Ovary (tissue), 9 donors: ENCODE results near the gene GUCY2F. TPM values are rescaled to one million over a fixed set of nuclear protein-coding genes. Genes with fewer than 3 reads are reported as not detected.

Experiments used
- DNase-seq, 5 donors: peaks; one replicate each; pipeline ENCODE4 v3.0.0-alpha.2; 2019 to 2020
- H3K27ac ChIP-seq, 2 donors: fragments of 200-600 bp; one replicate each; pipeline versions ENCODE4 v1.5.1 to v1.8.0; 2019 to 2022
- H3K27me3 ChIP-seq: fragments of 200-600 bp; one replicate; pipeline ENCODE4 v1.8.0; 2022
- H3K36me3 ChIP-seq: fragments of 200-600 bp; sonication (generic); one replicate; pipeline ENCODE4 v1.5.1; 2019
- H3K4me1 ChIP-seq: one replicate; pipeline ENCODE4 v1.8.1; 2013; ENCODE audit warnings: mild to moderate bottlenecking, moderate library complexity; ENCODE audit not compliant: insufficient read depth
- H3K4me3 ChIP-seq: fragments of 200-600 bp; sonication (generic); one replicate; pipeline ENCODE4 v1.5.1; 2017
- H3K9me3 ChIP-seq, 2 donors: fragments of 200-600 bp in 1 of 2; sonication (generic) in 1 of 2; one replicate each; pipeline versions ENCODE4 v1.5.1 to v1.8.1; 2013 to 2019; ENCODE audit warnings: mild to moderate bottlenecking in 1 of 2, moderate library complexity in 1 of 2
- EP300 ChIP-seq: sonication (generic); formaldehyde crosslinking; IDR thresholded peaks from one replicate; pipeline ENCODE4 v1.6.1; 2017; ENCODE audit warnings: antibody characterized with exemption
- POLR2A ChIP-seq: fragments of 450-650 bp; IDR thresholded peaks from one replicate; pipeline ENCODE4 v1.6.1; 2017; ENCODE audit warnings: antibody characterized with exemption, mild to moderate bottlenecking, moderate library complexity
- WGBS, 3 donors: extraction: QIAGEN DNeasy Blood & Tissue Kit in 1 of 3; methylation state at CpG; one replicate each; pipeline versions ENCODE4 v1.1.5 to v1.1.7; 2013 to 2017; 5-methylcytosine and 5-hydroxymethylcytosine counted together
- intact Hi-C, 4 donors: fragments of 100-400 bp; cut with DNase I; formaldehyde crosslinking; loops; one replicate each; pipeline versions ENCODE4 v1.11.0 to v1.15.1; 2022 to 2023
- polyA plus RNA-seq, 2 donors: library from polyadenylated mRNA; stranded (reverse); fragments of 200-250 nt in 1 of 2; fragments of 350-450 nt in 1 of 2; fragmentation: Illumina TruSeq in 1 of 2; extraction: RNeasy Lipid Tissue Mini Kit (QIAGEN cat#74804) in 1 of 2; gene quantifications; one replicate each; pipeline ENCODE4 v1.2.3, GENCODE V29; 2013 to 2014
- total RNA-seq, 7 donors: library from RNA; depleted of rRNA in 2 of 7; stranded (reverse); fragments of >200 nt in 2 of 7; fragmentation: NEBNext Ultra II Directional in 3 of 7; extraction: Animal tissue kit (Norgen Biotek cat#: 25700) in 3 of 7; gene quantifications; one replicate each; pipeline versions ENCODE4 v1.1.0 to v1.2.4, GENCODE V29; 2016 to 2023
- TF ChIP-seq, protein P1 (sequence below), 3 donors: fragments of 450-650 bp in 2 of 3; fragments of 200-600 bp in 1 of 3; IDR thresholded peaks; one replicate each; pipeline versions ENCODE4 v1.5.1 to v1.8.0; 2016 to 2022; ENCODE audit warnings: antibody characterized with exemption in 3 of 3, mild to moderate bottlenecking in 1 of 3
- donor health status: DM: no; HTN: no; CAD: no; lungs with moderate emphysema.
- donor health status: DM: no; HTN: no; CAD: no.
- donor health status: Bipolar disorder and iron deficiency.
- donor health status: DM: yes; HTN: yes; CAD: no.
- donor health status: DM: no; HTN: no; CAD: no.
- donor health status: DM: yes; HTN: yes; CAD: no.

Gene GUCY2F
- total and polyA plus RNA-seq, 9 donors = not detected

DNA sequence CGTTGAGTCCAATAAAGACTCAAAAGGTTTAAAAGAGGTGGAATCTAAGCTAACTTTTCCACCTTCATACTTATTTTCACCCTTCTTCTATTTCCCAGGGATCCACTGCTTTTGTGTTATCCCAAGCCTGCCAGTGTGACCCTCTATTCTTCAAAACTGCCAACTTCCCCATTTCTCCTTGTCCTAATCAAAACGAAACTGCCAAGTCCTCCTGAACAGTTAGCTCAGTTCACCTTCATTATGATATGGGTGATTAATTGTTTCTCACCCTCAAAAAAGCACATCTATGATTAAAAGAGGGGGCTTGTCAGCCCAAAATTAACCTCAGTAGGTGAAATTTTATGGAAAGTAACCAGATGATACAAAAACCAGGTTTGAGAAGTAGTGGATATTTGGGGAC lies 108.4 kb downstream of the GUCY2F start:
- intact Hi-C loops = no loop called here
- no peaks in the 10 kb centered on the region for H3K4me1 ChIP-seq
- H3K27me3 ChIP-seq = no peaks in the 10 kb centered on the region
- H3K27ac ChIP-seq = no peak overlapping the region
- 58 to 63% (median 63%) methylated on average over 2 of the region's 2 CpGs for WGBS, 3 donors
- H3K4me3 ChIP-seq = no peak overlapping the region
- H3K36me3 ChIP-seq = no peaks in the 10 kb centered on the region
- TF ChIP-seq POLR2A (no peak), EP300 (no peak)
- TF ChIP-seq, protein P1, sequence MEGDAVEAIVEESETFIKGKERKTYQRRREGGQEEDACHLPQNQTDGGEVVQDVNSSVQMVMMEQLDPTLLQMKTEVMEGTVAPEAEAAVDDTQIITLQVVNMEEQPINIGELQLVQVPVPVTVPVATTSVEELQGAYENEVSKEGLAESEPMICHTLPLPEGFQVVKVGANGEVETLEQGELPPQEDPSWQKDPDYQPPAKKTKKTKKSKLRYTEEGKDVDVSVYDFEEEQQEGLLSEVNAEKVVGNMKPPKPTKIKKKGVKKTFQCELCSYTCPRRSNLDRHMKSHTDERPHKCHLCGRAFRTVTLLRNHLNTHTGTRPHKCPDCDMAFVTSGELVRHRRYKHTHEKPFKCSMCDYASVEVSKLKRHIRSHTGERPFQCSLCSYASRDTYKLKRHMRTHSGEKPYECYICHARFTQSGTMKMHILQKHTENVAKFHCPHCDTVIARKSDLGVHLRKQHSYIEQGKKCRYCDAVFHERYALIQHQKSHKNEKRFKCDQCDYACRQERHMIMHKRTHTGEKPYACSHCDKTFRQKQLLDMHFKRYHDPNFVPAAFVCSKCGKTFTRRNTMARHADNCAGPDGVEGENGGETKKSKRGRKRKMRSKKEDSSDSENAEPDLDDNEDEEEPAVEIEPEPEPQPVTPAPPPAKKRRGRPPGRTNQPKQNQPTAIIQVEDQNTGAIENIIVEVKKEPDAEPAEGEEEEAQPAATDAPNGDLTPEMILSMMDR (IDR thresholded peaks at IDR 0.05) = no peak
- no peaks in the 10 kb centered on the region for H3K9me3 ChIP-seq
- DNase-seq = no peak

DNA sequence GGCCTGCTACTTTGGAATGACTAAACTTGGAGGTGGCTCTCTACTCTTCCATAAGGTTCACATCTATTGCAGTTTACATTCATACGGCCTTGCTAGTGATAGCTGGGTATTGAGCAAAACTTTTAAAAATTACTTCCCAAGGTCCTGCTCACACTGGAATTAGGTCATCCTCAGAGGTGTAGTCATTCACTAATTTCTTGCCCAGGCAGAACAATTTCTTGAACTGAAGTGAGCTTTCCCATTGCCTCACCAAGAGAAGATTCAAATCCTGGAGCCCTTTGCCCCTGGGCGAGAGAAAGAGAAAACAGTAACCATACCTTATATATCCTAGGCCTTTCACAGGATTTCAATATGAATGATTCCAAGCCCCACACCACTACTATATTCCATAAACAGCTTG lies 109.2 kb downstream of the GUCY2F start:
- DNase-seq = no peak
- Histone ChIP-seq H3K27me3 (no peaks in the 10 kb centered on the region), H3K27ac (no peak overlapping the region), H3K4me1 (no peaks in the 10 kb centered on the region), H3K9me3 (no peaks in the 10 kb centered on the region), H3K36me3 (no peaks in the 10 kb centered on the region), H3K4me3 (no peak overlapping the region)
- intact Hi-C loops = no loop called here
- no peak for TF ChIP-seq POLR2A
- TF ChIP-seq EP300 = no peak
- TF ChIP-seq, protein P1 (IDR thresholded peaks at IDR 0.05) = no peak
- WGBS, 3 donors = 43 to 68% (median 58%) methylated on average over 2 of the region's 2 CpGs

DNA sequence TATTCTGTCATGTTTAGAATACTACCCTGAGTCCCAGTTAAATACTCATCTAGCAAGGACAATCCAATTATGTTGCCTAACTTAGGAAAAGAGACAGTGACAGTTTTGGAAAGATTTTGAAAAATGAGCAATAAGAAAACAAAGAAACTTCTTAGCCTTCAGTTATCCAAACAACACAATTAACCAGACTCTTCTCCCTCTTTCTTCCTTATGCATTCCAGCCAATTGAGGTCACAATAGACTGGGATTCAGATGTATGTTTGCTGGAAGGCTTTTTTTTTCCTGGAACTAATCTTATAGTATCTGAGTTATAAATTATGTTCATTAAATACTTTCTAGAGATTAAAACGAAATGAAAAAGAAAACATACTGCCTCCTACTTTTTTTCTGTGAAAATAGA lies 109.6 kb downstream of the GUCY2F start:
- H3K27me3 ChIP-seq = no peaks in the 10 kb centered on the region
- no peak for DNase-seq
- H3K9me3 ChIP-seq = no peaks in the 10 kb centered on the region
- H3K36me3 ChIP-seq = no peaks in the 10 kb centered on the region
- TF ChIP-seq, protein P1 (IDR thresholded peaks at IDR 0.05) = no peak
- TF ChIP-seq POLR2A = no peak
- TF ChIP-seq EP300 = no peak
- 4 to 9% (median 7%) methylated on average over 1 of the region's 1 CpG for WGBS, 3 donors
- no peaks in the 10 kb centered on the region for H3K4me1 ChIP-seq
- intact Hi-C loops = no loop called here
- H3K4me3 ChIP-seq = no peak overlapping the region
- H3K27ac ChIP-seq = no peak overlapping the region

DNA sequence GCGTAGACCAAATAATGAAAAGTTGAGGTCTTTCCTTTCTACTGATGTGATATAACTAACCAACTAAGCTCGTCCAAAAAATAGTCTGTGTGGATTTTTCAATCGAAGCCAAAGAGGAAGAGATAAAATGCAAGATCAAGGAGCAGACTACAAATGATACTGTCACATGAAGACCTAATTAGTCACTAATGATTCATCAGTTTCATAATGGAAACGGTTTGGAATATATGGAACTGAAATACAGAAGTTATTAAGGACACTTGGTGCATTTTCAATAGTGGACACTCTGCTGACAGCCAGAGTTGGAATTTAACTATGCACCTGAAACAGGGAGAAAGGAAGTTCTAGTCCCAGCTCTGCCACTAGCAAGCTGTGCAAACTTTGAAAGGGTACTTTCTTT lies 119.8 kb downstream of the GUCY2F start:
- 54 to 58% (median 56%) methylated on average over 4 of the region's 4 CpGs for WGBS, 3 donors
- H3K9me3 ChIP-seq = no peaks in the 10 kb centered on the region
- no peak for DNase-seq
- intact Hi-C loops = no loop called here
- no peak overlapping the region for H3K4me3 ChIP-seq
- no peaks in the 10 kb centered on the region for H3K4me1 ChIP-seq
- TF ChIP-seq EP300 (no peak), POLR2A (no peak)
- TF ChIP-seq, protein P1 (IDR thresholded peaks at IDR 0.05) = no peak
- H3K27ac ChIP-seq = no peak overlapping the region
- H3K36me3 ChIP-seq = no peaks in the 10 kb centered on the region
- H3K27me3 ChIP-seq = no peaks in the 10 kb centered on the region

DNA sequence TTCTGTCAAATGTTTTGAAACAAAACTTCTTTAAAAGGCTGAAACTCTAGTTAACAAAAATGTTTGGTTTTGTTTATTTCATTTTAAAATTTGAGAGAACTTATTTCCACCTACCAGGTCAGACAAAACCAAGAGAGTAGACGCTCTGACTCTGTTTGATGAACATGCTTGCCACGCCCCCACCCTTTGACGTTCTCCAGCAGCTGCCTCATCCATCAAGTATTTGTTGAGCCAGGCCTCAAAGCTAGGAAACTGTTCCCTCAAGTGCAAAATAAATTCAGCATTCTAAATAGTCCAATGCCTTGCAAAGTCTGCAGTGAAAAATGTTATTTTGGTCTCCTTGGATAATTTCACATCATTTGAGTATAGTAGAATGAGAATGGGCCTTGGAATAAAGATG lies 121.6 kb downstream of the GUCY2F start:
- Histone ChIP-seq H3K27ac (no peak overlapping the region), H3K36me3 (no peaks in the 10 kb centered on the region), H3K4me3 (no peak overlapping the region), H3K9me3 (no peaks in the 10 kb centered on the region), H3K4me1 (no peaks in the 10 kb centered on the region), H3K27me3 (no peaks in the 10 kb centered on the region)
- intact Hi-C loops = no loop called here
- no peak for TF ChIP-seq POLR2A
- TF ChIP-seq EP300 = no peak
- TF ChIP-seq, protein P1 (IDR thresholded peaks at IDR 0.05) = no peak
- DNase-seq = no peak
- WGBS, 3 donors = 50 to 55% (median 55%) methylated on average over 3 of the region's 3 CpGs
